DMS79 (cell line): Measurements from ENCODE around the gene HSP90AA1.
"Not testable (repeated sequence)": the region's sequence is repeated elsewhere in the genome, so short reads cannot be mapped to it uniquely, and the experiment has no call there.

Experiments
- DNase-seq: peaks from one replicate; lab custom pipeline; 2025; lab: John Stamatoyannopoulos, UW

HSP90AA1 gene

DNA sequence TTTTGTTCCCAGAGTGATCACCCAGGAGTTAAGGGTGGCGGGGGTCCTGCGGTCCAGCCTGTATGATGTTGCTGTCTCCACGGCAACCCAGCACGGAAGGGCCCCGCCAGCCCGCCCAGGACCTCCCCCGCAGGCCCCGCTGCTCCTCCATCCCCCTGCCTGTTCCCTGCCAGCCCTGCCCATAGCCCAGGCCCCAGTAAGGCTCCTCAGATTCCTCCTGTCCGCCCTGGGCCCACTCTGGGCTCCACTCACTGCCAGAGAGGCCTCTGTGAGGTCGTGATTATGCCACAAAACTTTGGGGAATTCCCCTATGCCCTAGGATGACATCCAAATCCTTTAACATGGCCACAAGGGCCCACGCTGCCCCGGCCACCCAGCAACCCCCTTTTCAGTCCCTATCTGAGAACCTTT, 20.8 kb downstream of the HSP90AA1 start:
- DNase-seq = no peak

DNA sequence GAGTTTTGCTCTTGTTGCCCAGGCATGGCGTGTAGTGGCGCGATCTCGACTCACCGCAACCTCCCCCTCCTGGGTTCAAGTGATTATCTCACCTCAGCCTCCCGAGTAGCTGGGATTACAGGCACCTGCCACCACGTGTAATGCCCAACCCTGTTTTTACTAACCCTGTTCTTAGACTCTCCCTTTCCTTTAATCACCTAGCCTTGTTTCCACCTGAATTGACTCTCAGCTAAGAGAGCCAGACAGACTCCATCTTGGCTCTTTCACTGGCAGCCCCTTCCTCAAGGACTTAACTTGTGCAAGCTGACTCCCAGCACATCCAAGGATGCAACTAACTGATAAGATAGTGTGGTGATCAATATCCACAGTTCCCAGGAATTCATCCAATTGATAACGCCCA, 22.3 kb downstream of the HSP90AA1 start:
- not testable (repeated sequence) for DNase-seq

DNA sequence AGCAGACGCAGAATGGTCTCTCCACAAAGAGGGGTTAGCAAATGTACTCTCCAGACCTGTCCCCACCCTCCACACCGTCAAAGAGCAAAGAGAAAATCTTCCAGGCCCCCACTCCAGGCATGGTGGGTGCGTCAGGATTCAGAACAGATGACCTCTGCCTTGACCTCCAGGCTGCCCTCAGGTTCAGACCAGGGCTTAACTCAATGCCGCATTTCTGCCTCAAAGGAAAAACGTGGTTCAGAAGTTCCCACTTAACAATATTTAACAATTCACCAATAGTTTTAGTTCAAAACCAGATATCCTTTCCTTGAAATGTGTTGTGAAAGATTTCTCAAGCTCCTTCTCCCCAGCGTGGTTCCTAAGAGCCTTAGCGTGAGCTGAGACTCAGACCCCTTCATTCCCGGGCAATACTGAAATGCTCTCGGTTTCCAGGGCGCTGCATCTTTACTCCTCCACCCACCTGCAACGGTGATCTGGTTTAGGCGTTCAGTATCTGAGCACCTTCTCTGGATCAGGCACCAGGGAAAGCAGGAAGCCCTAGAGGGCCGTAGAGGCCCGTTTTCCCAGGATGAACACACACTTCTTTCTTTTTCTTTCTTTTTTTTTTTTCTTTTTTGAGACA, 22.9 kb downstream of the HSP90AA1 start:
- DNase-seq = no peak

DNA sequence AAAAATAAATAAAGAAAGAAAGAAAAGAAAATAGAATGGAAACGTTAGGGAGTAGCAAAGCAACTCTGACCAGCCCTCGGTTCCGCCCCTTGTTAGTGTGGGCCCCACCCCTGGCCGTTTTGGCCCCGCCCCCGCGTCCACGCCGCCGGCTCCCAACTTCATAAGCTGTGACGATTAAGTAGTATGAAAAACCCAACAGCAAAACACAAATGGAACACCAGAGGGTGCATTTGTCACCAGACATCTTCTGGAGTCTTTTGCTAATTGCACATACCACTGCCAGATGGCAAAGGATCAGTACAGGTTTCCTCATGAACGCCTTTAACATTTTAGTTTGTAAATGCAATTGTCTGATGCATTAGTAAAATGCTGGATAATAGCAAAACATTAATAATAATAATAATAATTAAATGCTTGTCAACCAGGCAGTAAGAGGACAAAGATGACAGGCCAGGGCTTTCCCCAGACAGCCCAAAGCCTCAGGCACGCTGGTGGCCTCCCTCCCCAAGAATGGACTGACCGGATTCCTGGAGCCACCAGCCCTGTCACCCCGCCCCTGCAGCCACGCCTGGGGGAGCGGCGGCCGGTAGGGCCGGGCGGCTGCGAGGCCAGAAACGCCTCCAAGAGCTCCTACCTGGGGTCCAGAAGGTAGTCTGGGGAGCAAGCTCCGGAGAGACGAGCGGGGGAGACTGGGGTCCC, 23.6 kb downstream of the HSP90AA1 start:
- DNase-seq = peak; percentile 84

DNA sequence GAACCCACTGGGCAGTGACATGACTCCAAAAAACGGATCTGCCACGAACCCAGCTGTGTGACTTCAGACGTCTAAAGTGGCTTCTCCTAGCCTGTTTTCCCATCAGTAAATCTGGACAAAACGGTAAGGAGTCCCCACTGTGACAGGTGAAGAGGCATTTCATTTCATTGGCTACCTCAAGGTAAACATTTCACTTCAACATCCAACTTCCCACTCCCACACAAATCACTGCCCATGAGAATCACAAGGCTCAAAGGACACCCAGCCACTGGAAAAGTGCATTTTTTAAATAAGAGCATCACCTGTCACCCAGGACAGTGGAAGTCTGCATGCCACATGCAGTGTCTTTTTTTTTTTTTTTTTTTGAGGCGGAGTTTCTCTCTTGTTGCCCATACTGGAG, 27.9 kb downstream of the HSP90AA1 start:
- no peak for DNase-seq

DNA sequence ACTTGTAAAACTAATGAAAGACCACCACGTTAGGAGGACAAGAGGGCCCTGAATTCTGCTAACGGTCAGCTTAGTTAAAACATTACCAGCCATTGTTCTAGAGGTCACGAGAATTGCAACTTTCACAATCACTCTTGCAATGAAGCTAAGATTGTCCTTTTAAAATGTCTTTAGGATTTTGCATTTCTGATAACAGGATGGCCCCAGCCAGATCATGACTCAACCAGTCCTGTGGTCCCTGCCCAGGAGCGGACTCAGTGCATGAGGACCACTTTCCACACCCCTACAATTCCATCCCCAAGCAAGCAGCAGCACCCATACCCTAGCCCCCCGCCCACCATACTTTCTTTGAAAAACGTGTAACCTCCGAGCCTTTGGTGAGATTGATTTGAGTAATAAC, 28.7 kb downstream of the HSP90AA1 start:
- DNase-seq = no peak

DNA sequence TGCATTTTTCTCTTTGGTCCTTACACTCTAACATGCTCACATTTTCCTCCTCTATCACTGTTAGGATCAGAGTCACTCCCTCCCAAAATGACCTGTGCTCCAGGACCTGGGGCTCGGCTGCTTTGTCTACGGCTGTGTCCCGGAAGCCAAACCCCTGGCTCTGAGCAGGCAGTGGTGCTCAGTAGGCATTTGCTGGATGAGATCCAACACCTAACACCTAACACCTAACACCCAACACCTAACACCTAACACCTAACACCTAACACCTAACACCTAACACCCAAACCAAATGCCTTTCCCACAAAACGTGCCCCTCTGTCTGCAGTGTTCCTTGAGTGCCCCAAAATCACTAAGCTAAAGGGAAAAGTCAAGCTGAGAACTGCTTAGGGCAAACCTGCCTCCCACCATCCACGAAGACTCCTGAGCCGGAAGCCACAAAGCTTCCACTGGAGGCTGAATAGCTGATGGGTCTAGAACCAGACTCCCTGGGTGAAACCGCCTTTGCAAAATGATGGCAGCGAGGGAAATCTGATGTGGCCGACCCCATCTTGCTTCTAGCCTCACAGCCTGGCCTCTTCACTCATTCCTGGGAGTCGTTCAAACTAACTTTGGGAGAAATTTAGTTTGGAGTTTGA, 29.2 kb downstream of the HSP90AA1 start:
- no peak for DNase-seq

DNA sequence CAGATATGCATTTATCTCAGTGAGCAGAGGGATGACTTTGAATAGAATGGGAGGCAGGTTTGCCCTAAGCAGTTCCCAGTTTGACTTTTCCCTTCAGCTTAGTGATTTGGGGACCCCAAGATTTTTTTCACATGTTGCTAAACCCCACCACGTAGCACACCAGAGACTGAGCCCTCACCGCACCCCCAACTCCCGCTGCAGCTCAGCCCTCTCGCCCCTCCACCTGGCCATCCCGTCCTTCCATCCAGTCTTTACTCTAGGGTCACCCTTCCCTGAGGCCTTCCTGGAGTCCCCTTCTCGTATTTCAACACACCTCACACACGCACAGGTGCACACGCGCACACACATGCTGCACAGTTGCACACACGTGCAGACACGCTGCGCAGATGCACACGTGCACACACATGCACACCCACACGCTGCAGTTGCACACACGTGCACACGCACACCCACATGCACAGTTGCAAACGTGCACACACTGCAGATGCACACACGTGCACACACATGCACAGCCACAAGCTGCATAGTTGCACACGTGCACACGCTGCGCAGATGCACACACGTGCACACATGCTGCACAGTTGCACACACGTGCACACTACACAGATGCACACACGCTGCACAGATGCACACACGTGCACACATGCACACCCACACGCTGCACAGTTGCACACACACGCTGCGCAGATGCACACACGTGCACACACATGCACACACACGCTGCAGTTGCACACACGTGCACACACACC, 30.0 kb downstream of the HSP90AA1 start:
- no peak for DNase-seq

DNA sequence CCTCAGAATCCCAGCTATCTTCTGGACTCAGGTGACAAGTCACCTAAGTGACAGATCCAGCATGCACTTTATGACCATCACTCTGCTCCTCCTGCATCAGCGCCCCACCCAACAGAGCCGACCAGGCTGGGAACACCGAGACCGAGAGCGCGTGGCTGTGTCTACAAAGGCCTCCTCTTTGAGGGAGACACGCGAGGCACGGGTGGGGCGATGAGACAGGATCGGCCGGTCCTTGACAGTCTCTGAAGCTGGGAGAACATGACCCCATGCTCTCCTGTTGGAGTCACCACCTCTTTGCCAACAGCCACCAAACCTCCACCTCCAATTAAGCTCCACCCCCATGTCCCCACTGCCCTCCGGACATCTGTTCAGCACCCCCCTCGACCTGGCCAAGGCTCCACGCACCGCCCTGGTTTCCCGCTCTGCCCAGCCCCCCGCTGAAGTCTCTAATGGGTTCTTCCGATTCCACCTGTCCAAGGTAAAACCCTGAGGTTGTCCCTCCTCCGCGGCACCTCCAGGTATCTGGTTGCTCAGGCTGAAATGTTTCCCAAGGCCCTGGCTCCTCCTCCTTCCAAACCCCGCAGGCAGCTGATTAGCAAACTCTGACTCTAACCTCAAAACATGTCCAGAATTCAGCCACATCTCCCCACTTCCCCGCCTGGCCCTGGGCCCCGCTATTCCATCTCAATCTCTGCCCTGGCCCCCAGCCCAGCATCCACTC, 31.5 kb downstream of the HSP90AA1 start:
- no peak for DNase-seq

DNA sequence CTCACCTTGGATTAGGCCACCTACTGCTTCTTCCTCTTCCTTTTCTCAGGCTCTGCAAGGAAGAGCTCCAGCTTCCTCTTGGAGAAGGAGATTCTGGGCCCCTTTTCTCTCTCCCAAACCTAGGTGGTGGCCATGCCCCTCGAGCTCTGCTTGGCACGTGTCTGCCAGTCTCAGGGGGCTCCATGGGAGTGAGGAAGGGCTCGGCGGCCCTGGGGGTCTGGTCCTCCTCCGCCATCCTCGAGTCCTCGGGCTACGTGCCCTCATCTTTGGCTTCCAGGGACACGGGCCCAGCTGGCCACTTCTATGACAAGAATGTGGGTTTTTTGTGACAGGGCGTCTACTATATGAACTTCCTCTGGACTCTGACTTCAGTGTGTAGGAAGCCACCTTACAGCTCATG, 34.3 kb downstream of the HSP90AA1 start:
- DNase-seq = no peak

DNA sequence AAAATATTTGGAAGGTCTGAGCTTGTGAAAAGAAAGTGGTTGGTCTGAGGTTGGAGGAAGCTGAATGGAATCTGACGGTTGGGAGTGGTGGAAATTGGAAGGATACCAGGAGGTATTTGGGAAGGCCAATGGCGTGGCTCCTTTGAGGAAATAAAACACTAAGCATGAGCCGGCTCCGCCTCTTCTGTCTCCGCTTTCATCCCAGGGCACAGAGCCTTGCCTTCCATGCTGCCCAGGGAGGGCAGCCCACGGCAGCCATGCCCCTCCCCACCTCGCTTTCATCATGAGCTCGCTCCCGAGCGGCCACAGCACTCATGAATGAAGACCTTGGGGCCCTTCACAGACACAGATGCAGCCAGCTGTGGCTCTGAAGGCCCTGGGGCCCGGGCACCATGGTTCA, 36.2 kb downstream of the HSP90AA1 start:
- DNase-seq = no peak

DNA sequence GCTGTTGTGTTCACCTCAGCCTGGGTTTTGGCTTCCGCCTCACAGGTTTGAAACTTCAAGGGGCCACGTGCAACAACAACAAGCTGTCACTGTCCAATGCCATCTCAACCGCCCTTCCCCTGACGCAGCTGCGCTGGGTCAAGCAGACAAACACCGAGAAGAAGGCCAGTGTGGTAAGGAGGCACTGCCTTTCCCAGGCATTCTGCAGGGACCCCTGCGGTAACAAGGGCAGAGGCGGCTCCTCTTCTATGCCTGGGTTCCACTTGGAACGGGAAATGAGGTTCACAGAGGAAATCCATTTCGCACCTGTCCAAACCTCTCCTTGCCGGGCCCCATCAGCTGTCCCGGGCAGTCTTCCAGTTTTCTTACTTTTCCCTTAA, 36.8 kb downstream of the HSP90AA1 start:
- no peak for DNase-seq

DNA sequence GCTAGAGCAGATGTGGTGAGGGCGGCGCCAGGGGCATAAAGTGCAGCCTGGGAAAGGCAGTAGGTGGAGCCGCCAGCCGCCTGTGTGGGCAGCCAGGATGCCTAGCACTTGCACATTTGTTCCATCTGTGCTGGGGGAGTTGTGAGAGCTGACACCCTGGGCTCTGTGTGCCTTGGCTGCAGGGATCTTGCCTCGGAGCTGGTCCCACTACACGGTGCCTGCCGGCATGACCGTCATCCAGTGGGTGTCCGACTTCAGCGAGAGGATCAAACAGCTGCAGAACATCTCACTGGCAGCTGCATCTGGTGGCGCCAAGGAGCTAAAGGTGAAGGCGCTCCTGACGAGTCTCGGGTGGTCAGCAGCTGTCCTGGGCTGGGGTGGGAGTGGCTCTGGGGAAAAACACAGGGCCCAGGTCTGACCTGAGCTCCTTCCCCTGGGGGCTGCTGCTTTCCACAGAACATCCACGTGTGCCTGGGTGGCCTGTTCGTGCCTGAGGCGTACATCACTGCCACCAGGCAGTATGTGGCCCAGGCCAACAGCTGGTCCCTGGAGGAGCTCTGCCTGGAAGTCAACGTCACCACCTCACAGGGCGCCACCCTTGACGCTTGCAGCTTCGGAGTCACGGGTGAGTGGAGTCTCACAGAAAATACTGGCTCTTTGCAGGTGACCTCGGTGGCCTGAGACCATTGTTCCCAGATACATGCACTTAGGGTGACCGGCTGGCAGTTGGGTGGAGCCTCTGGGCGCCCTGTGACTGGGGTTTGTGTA, 37.4 kb downstream of the HSP90AA1 start:
- DNase-seq = no peak

DNA sequence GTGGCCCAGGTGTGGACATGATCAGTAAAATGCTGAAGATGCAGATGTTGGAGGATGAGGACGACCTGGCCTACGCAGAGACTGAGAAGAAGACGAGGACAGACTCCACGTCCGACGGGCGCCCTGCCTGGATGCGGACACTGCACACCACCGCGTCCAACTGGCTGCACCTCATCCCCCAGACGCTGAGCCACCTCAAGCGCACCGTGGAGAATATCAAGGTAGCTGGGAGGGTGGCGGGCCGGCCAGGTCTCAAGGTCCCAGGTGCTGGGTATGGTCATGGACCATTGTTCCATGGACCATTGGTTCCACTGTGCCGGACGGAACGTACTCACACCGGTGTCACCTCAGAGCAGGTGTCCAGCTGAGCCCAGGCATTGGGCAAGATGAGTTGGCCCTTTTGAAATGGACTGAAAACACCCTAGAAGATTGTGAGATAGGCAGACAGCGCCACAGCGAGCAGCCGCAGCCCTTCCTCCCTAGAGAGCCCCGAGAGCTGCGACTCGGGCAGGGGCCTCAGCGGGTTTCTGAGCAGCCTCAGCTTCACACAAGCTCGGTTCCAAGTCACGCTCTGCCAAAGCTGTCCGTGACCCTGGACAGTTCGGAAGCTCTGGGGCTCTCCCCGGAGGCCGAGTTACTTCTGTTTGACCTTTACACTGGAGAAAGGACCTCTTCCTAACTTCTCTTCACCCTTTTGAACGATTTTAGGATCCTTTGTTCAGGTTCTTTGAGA, 38.9 kb downstream of the HSP90AA1 start:
- no peak for DNase-seq

DNA sequence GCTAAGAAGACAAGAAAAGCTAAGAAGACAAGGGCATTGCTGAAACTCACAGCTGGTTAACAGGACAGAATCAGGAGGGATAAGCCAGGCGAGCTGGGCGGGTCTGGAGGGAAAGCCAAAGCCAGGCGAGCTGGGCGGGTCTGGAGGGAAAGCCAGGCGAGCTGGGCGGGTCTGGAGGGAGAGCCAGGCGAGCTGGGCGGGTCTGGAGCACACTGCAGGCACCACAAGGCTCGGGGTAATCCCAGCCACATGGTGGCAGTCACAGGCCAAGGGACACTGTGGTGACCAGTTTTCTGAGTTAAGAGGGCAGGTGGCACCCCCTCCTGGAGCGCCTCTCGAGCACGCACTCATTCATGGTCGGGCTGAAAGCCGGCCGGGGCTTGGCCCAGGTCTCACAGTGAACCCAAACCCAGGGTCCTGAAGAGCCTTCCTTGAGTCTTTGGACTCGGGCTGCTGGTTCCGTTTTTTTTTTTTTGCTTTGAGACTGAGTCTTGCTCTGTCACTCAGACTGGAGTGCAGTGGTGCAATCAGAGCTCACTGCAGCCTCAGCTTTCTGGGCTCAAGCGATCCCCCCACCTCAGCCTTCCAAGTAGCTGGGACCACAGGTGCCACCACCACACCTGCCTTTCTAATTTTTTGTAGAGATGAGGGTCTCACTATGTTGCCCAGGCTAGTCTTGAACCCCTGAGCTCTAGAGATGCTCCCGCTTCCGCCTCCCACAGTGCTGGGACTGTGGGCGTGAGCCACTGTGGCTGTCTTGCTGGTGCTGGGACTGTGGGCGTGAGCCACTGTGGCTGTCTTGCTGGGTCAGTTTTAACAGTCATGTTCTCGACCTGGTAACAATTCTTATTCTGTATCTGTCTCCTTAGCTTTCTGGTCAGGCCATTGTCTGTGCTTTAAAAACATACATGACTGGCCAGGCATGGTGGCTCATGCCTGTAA, 40.2 kb downstream of the HSP90AA1 start:
- DNase-seq = peak; percentile 92

DNA sequence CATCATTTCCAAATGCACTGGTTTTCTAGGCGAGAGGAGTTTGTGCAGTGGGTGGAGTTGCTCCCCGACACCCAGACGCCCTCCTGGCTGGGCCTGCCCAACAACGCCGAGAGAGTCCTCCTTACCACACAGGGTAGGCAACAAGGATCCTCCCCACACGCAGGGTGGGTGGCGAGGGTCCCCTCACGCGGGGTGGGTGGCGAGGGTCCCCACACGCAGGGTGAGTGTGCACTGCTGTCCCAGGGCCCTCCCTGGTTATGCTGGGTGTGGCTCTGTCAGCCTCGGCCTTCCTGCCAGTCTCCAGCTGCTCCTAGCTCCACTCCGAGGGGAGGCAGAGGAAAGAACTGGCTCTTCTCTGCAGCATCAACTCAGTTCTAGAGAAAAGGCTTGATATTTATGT, 42.3 kb downstream of the HSP90AA1 start:
- no peak for DNase-seq

DNA sequence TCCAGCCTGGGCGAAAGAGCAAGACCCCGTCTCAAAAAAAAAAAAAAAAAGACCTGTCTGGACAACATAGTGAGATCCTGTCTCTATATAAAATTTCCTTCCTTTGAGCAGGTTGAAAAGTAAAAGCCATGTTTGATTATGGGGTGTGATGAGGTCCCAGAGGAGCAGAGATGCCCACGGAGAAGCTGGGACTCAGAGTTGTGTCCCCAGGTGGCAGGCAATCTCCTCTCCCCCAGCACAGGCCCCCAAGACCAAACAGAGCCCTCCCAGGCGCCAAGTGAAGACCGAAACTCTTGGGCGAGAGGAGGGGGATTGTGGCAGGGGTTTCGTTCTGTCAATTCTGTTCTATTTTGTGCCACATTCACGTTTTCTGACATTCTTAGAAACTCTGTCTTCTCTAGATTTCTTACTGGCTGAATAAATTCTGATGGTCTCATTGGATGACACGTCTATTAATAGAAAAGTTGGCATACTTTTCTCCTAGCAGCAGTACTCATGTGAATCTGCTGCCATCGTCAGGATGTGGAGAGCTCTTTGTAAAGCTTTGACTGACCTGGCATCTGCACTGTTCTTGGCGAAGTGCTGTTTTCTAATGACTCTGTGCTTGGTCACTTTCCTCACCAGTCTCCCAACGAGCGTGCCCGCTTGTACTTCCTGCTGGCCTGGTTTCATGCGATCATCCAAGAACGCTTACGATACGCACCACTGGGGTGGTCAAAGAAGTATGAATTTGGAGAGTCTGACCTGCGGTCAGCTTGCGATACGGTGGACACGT, 43.4 kb downstream of the HSP90AA1 start:
- DNase-seq = no peak

DNA sequence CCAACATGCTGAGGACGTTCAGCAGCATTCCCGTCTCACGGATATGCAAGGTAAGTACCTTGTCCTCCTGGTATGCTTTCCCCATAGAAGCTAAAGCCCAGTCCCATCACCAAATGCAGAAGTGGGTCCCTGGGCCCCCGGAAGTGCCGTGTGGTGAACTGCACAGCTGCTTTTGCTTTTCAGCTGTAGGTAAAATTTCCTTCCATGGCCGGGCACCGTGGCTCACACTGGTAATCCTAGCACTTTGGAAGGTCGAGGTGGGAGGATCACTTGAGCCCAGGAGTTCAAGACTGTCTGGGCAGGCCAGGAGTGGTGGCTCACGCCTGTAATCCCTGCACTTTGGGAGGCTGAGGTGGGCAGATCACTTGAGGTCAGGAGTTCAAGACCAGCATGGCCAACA, 44.1 kb downstream of the HSP90AA1 start:
- DNase-seq = no peak

DNA sequence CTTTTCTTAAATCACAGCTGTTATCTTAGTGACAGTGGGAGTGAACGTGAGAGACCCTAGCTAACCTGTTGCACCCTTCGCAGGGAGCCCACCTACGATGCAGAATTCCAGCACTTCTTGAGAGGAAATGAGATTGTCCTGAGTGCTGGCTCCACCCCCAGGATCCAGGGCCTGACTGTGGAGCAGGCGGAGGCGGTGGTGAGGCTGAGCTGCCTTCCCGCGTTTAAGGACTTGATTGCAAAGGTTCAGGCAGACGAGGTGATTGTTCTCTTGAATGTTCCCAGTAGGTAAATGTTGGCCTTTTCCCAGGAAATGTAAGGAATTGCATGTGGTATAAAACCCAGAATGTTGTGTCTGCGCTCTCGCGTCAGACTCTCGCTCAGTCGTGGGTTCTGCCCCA, 46.7 kb downstream of the HSP90AA1 start:
- no peak for DNase-seq
